Activated CD8-positive, alpha-beta memory T cell treated with anti-CD3 and anti-CD28 coated beads for 48 hours (primary cell): ENCODE results near the gene PRR4.

Source experiments
- DNase-seq, 3 experiments: peaks; one replicate each; pipeline ENCODE4 v3.0.0-alpha.2; 2020; ENCODE audit warnings: low read depth in 2 of 3, low spot score in 2 of 3

PRR4 gene

DNA sequence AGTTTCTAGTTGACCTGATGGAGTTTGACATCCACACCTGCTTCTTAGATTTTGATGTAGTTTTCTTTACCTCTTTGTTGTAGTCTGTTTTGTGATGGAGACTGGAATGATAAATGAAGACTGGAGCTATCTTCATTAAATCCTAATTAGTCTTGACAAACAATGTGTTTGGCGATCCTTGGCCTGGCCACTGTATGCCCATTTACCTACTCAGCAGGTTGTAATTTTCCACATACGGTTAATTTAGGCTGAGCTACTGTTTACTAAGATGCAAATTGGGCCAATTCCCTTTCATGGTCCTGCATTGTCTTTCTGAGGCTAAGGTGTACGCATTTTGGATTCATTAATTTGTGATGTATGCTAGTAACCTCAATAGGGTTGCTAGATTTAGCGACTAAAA is 46.7 kb downstream of the PRR4 start, which contains the start of gene TAS2R7:
Gene TAS2R7 (minus strand): TSS at position 41 of the 400 bp plus-strand sequence. CDS start 57 bp downstream, outside the sequence.
- DNase-seq, result no peak

GRCh38 chr12:10801741-10802140 is 47.5 kb downstream of the PRR4 start:
- DNase-seq, result no peak
